GM23338 (cell line): ENCODE results near the gene SIGMAR1. TPM values are rescaled to one million over a fixed set of nuclear protein-coding genes. Genes with fewer than 3 reads are reported as not detected.
A peak's percentile ranks its signal among the peaks of the same experiment; 100 is the strongest.

Source experiments
- ATAC-seq: fragments of 200-7000 bp; cut with Tn5 transposase; 3 replicates; pipeline ENCODE4 v1.9.1; 2020
- DNase-seq: peaks from one replicate; pipeline ENCODE4 v3.0.0-alpha.2; 2015; ENCODE audit warnings: low spot score
- H2AFZ ChIP-seq: fragments of 200-600 bp; sonication (generic); 2 replicates; pipeline ENCODE4 v1.8.0; 2016; ENCODE audit warnings: antibody characterized with exemption, mild to moderate bottlenecking, moderate library complexity
- H3F3A ChIP-seq: fragments of 200-600 bp; sonication (generic); replicated peaks from 2 replicates; pipeline ENCODE4 v1.8.0; 2017; ENCODE audit warnings: antibody characterized with exemption, mixed run types, low read depth
- H3K27ac ChIP-seq: fragments of 200-600 bp; sonication (generic); 2 replicates; pipeline ENCODE4 v1.6.1; 2016; ENCODE audit warnings: low read depth
- H3K27me3 ChIP-seq: fragments of 200-600 bp; sonication (generic); 2 replicates; pipeline ENCODE4 v1.8.0; 2016; ENCODE audit warnings: mild to moderate bottlenecking, mixed run types, moderate library complexity; ENCODE audit not compliant: insufficient read depth
- H3K36me3 ChIP-seq: fragments of 200-600 bp; sonication (generic); 2 replicates; pipeline ENCODE4 v1.8.0; 2016; ENCODE audit warnings: mild to moderate bottlenecking; ENCODE audit not compliant: insufficient read depth
- H3K4me1 ChIP-seq: fragments of 200-600 bp; sonication (generic); 2 replicates; pipeline ENCODE4 v1.8.0; 2016; ENCODE audit warnings: mild to moderate bottlenecking, moderate library complexity; ENCODE audit not compliant: insufficient read depth
- H3K4me2 ChIP-seq: fragments of 200-600 bp; sonication (generic); 2 replicates; pipeline ENCODE4 v1.7.1; 2017; ENCODE audit warnings: mixed run types
- H3K4me3 ChIP-seq: fragments of 200-600 bp; sonication (generic); 2 replicates; pipeline ENCODE4 v1.6.1; 2016; ENCODE audit warnings: mixed run types
- H3K79me2 ChIP-seq: fragments of 200-600 bp; sonication (generic); replicated peaks from 2 replicates; pipeline ENCODE4 v1.8.0; 2017; ENCODE audit warnings: mild to moderate bottlenecking; ENCODE audit not compliant: insufficient read depth
- H3K9me2 ChIP-seq: fragments of 200-600 bp; sonication (generic); 2 replicates; pipeline ENCODE4 v1.8.0; 2017; ENCODE audit not compliant: insufficient read depth
- H4K20me1 ChIP-seq: fragments of 200-600 bp; sonication (generic); replicated peaks from 2 replicates; pipeline ENCODE4 v1.8.0; 2017; ENCODE audit warnings: mild to moderate bottlenecking; ENCODE audit not compliant: insufficient read depth
- H3K27ac Mint-ChIP-seq: 2 replicates; pipeline ENCODE4 v1.8.0; 2020; ENCODE audit warnings: inconsistent platforms, mild to moderate bottlenecking, moderate library complexity, mixed read lengths
- H3K27me3 Mint-ChIP-seq: 3 replicates; pipeline ENCODE4 v1.8.0; 2022; ENCODE audit warnings: low read depth, mild to moderate bottlenecking, moderate library complexity, mixed read lengths, inconsistent platforms; ENCODE audit not compliant: insufficient read depth, poor library complexity
- H3K36me3 Mint-ChIP-seq: 3 replicates; pipeline ENCODE4 v1.8.0; 2021; ENCODE audit warnings: low read depth, mild to moderate bottlenecking, inconsistent platforms, moderate library complexity, mixed read lengths
- H3K4me1 Mint-ChIP-seq: 3 replicates; pipeline ENCODE4 v1.8.0; 2020; ENCODE audit warnings: mild to moderate bottlenecking, inconsistent platforms, mixed read lengths
- H3K4me3 Mint-ChIP-seq: 3 replicates; pipeline ENCODE4 v1.8.0; 2021; ENCODE audit warnings: moderate library complexity, mild to moderate bottlenecking, inconsistent platforms, mixed read lengths
- H3K9me3 Mint-ChIP-seq: 3 replicates; pipeline ENCODE4 v1.8.0; 2020; ENCODE audit warnings: moderate library complexity, mild to moderate bottlenecking, inconsistent platforms, mixed read lengths
- NANOG ChIP-seq: IDR thresholded peaks from 2 replicates; pipeline ENCODE4 v1.6.1; 2016; ENCODE audit warnings: antibody characterized with exemption, borderline replicate concordance
- POLR2AphosphoS5 ChIP-seq: IDR thresholded peaks from 2 replicates; pipeline ENCODE4 v1.6.1; 2016; ENCODE audit warnings: antibody characterized with exemption, low read depth
- STAT1 ChIP-seq: IDR thresholded peaks from one replicate; pipeline ENCODE4 v1.6.1; 2016; ENCODE audit warnings: antibody characterized with exemption; ENCODE audit not compliant: unreplicated experiment
- ZNF114 ChIP-seq: fragments of 250-450 bp; sonication (Bioruptor Pico); IDR thresholded peaks from 2 replicates; pipeline ENCODE4 v1.5.0; 2020; ENCODE audit warnings: mild to moderate bottlenecking, moderate library complexity
- ZNF462 ChIP-seq: fragments of 250-450 bp; sonication (Bioruptor Pico); IDR thresholded peaks from 2 replicates; pipeline ENCODE4 v1.5.0; 2020; ENCODE audit warnings: mild to moderate bottlenecking, moderate library complexity
- polyA plus RNA-seq: library from polyadenylated mRNA; unstranded; fragments of >200 nt; fragmentation: Nextera tagmentation; extraction: Ambion mirVana; gene quantifications from 2 replicates; pipeline ENCODE4 v1.2.1, GENCODE V29; 2016
- total RNA-seq: library from RNA; depleted of rRNA; stranded (reverse); fragments of >200 nt; shearing (Covaris generic); gene quantifications from 2 replicates; pipeline ENCODE4 v1.2.3, GENCODE V29; 2014
- TF ChIP-seq, protein P1 (sequence below), 2 experiments: fragments of 200-600 bp in 1 of 2; sonication (generic) in 1 of 2; conservative IDR thresholded peaks; 2 replicates each; pipeline versions ENCODE4 v1.5.1 to v1.6.1; 2016 to 2017; ENCODE audit warnings: antibody characterized with exemption in 2 of 2, low read depth in 2 of 2, mild to moderate bottlenecking in 2 of 2, moderate library complexity in 1 of 2

SIGMAR1 gene
- total and polyA plus RNA-seq, 2 experiments from 2014 or later = 82.3 to 167 TPM

DNA sequence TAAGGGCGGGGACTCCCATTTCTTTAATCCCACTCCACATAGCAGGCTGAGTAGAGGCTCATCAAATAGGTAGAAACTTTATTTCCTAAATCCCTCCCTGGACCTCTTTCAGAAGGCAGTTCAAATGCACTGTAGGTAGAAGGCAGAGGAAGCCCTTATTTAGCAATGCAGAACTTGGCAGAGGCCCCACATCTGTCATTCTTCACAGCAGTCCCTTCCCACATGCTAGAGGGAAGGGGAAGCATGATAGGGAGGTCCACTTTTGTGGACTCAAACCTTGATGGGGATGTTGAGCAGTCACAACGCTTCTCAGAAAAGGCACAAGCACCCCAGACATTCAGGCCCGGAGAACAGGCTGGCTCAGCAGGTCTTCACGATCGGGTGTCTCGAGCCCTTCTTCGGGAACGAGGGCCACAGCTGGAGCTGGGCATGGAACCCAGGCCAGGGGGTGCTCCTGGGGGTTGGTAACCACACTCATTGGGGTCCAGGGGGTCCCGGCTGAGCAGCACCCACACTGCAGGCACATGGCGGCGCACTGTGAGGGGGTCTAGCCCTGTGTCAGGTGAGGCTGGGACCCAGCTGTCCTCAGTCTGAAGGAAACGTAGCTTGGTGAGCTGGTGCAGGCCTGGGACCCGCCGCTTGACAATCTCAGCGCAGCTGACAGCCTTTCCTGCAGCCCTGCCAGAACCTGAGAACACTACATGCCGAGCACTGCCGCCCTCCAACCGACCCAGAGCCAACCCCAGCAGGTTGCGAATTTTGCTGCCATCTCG, 27.0 kb downstream of the SIGMAR1 start:
- peak overlapping the region; percentile 93 for H3K4me3 Mint-ChIP-seq
- TF ChIP-seq POLR2AphosphoS5 (no peak), STAT1 (no peak), ZNF462 (CRISPR knock-in tag) (no peak), ZNF114 (CRISPR knock-in tag) (no peak), NANOG (no peak)
- TF ChIP-seq, protein P1, sequence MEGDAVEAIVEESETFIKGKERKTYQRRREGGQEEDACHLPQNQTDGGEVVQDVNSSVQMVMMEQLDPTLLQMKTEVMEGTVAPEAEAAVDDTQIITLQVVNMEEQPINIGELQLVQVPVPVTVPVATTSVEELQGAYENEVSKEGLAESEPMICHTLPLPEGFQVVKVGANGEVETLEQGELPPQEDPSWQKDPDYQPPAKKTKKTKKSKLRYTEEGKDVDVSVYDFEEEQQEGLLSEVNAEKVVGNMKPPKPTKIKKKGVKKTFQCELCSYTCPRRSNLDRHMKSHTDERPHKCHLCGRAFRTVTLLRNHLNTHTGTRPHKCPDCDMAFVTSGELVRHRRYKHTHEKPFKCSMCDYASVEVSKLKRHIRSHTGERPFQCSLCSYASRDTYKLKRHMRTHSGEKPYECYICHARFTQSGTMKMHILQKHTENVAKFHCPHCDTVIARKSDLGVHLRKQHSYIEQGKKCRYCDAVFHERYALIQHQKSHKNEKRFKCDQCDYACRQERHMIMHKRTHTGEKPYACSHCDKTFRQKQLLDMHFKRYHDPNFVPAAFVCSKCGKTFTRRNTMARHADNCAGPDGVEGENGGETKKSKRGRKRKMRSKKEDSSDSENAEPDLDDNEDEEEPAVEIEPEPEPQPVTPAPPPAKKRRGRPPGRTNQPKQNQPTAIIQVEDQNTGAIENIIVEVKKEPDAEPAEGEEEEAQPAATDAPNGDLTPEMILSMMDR (conservative IDR thresholded peaks at IDR 0.05; ENCODE audit: low read depth in 2 of 2) = no peak
- DNase-seq (no peak), ATAC-seq (no peak)
- Histone ChIP-seq H3K27ac (no peak overlapping the region), H3K27me3 (peaks cover 5% of the 10 kb centered on the region), H3K9me2 (no peaks in the 10 kb centered on the region), H3K4me3 (peak overlapping the region; percentile 86), H3K4me2 (peak overlapping the region; percentile 94), H3K36me3 (no peaks in the 10 kb centered on the region), H3K4me1 (peaks cover 7% of the 10 kb centered on the region; the same call in 1 of the 2 replicates), H3K79me2 (no peaks in the 10 kb centered on the region), H2AFZ (no peak overlapping the region), H4K20me1 (no peaks in the 10 kb centered on the region), H3F3A (0 out of 2 replicates have a peak, but pooled peaks cover 3% of the 10 kb centered on the region)
- no peaks in the 10 kb centered on the region for H3K36me3 Mint-ChIP-seq
- peak overlapping the region; percentile 94; the same call in 1 of the 2 replicates for H3K27ac Mint-ChIP-seq
- peaks cover 11% of the 10 kb centered on the region for H3K4me1 Mint-ChIP-seq
- peaks cover 17% of the 10 kb centered on the region for H3K27me3 Mint-ChIP-seq
- no peaks in the 10 kb centered on the region for H3K9me3 Mint-ChIP-seq
